Fibroblast of lung (primary cell): ENCODE data around the gene DUSP23.

Source experiments
- EZH2 ChIP-seq: IDR thresholded peaks from 2 replicates; pipeline ENCODE4 v1.5.1; 2012; ENCODE audit warnings: low read length, control low read depth, mild to moderate bottlenecking; ENCODE audit errors: missing control alignments
- TF ChIP-seq, protein P1 (sequence below), 2 donors: IDR thresholded peaks in 1 of 2; conservative IDR thresholded peaks in 1 of 2; 1 replicate in 1 of 2; 2 replicates in 1 of 2; pipeline ENCODE4 v1.5.1; 2011 to 2012; ENCODE audit warnings: low read length in 2 of 2, control low read depth in 1 of 2, inconsistent platforms in 1 of 2, low read depth in 1 of 2, mild to moderate bottlenecking in 1 of 2

DNA sequence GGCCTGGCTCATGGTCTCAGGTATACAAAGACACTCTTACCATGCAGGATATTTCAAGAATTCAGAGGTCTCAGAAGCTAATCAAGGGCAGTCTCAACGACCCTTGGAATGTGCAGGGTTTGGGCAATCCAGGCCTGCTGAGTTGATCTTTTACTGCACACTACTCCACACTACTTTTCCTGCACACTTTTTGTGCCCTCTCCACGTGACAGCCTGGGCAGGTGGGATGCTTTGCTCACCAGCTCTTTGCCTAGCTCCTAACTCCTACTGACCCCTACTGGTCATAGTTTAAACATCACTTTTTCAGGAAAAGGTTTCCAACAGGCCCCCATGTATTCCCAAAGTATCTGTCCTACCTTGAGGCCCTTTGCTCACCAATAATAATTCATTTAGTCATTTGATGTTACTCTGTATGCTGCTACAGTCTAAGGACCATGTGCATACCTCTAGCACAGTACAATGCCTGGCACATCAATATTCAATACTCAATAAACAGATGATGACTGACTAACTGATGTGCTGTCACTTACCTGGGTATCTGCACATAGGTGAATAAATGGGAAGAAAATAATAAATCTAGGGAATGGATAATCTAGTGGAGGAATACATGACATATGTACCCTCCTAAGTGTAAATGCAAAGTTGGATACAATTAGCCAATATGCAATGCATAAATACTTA lies 9.6 kb downstream of the DUSP23 start:
- TF ChIP-seq, protein P1, sequence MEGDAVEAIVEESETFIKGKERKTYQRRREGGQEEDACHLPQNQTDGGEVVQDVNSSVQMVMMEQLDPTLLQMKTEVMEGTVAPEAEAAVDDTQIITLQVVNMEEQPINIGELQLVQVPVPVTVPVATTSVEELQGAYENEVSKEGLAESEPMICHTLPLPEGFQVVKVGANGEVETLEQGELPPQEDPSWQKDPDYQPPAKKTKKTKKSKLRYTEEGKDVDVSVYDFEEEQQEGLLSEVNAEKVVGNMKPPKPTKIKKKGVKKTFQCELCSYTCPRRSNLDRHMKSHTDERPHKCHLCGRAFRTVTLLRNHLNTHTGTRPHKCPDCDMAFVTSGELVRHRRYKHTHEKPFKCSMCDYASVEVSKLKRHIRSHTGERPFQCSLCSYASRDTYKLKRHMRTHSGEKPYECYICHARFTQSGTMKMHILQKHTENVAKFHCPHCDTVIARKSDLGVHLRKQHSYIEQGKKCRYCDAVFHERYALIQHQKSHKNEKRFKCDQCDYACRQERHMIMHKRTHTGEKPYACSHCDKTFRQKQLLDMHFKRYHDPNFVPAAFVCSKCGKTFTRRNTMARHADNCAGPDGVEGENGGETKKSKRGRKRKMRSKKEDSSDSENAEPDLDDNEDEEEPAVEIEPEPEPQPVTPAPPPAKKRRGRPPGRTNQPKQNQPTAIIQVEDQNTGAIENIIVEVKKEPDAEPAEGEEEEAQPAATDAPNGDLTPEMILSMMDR (conservative IDR thresholded peaks at IDR 0.05 in 1 of 2, IDR thresholded peaks at IDR 0.05 in 1 of 2; ENCODE audit: low read depth in 1 of 2, low read length in 2 of 2), result peak; percentile 47 to 68
- no peak for TF ChIP-seq EZH2
